ENCODE data around the gene LCN12. TPM values are rescaled to one million over a fixed set of nuclear protein-coding genes. Genes with fewer than 3 reads are reported as not detected.
A peak's percentile ranks its signal among the peaks of the same experiment; 100 is the strongest.

LCN12 gene
- total RNA-seq, 1 donor from 2014 or later = not detected

DNA sequence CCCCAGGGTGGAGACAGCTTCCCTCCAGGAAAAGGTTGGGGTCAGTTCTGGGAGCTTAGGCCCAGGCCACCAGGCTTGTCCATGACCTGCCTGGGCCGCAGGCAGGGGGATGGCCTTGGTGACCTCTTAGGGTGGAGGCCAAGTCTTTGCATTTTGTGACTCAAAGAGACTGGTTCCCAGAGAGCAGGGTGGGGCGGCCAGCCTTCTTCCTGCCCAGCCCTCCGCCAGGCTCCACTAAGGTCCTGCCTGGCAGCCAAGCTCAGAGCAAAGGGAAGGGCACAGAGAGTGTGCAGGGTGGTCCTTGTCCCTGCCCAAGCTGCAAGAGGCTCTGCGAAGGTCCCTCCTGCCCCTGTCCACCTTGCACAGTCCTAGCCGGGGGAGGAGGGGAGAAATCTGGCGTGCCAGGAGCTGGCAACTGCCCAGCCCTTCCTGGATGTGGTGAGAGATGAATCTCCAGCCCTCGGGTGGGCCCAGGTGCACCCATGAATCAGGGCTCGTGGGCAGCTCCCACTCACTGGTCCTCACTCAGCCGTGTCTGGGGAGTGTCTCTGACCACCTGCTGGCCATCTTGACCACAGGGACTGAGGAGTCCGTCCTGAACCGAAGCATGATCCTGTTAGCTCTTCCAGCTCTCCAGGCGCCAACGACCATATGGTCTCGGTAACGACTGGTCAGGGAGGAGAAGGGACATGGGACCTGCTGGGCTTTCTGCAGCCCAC is 22.9 kb downstream of the LCN12 start:
- H3K9me3 ChIP-seq (ENCODE audit: insufficient read depth, low read depth, low read length) = no peaks in the 10 kb centered on the region
- FAIRE-seq (no peak), DNase-seq (ENCODE audit: low read depth) (no peak)
- no peaks in the 10 kb centered on the region for H3K27me3 ChIP-seq (ENCODE audit: insufficient read depth, low read length)
- TF ChIP-seq, protein P1, sequence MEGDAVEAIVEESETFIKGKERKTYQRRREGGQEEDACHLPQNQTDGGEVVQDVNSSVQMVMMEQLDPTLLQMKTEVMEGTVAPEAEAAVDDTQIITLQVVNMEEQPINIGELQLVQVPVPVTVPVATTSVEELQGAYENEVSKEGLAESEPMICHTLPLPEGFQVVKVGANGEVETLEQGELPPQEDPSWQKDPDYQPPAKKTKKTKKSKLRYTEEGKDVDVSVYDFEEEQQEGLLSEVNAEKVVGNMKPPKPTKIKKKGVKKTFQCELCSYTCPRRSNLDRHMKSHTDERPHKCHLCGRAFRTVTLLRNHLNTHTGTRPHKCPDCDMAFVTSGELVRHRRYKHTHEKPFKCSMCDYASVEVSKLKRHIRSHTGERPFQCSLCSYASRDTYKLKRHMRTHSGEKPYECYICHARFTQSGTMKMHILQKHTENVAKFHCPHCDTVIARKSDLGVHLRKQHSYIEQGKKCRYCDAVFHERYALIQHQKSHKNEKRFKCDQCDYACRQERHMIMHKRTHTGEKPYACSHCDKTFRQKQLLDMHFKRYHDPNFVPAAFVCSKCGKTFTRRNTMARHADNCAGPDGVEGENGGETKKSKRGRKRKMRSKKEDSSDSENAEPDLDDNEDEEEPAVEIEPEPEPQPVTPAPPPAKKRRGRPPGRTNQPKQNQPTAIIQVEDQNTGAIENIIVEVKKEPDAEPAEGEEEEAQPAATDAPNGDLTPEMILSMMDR (IDR thresholded peaks at IDR 0.05; ENCODE audit: insufficient read depth, low read depth, low read length) = no peak
- TF ChIP-seq EZH2 (IDR thresholded peaks at IDR 0.05; ENCODE audit: insufficient read depth, low read length) = no peak
- H3K4me3 ChIP-seq (ENCODE audit: insufficient read depth, low read depth, low read length) = no peak overlapping the region
- H4K20me1 ChIP-seq (ENCODE audit: insufficient read depth, low read length) = no peaks in the 10 kb centered on the region
- Mint-ChIP-seq H3K36me3 (ENCODE audit: low read depth, unreplicated experiment) (no peaks in the 10 kb centered on the region), H3K4me3 (ENCODE audit: unreplicated experiment) (no peak overlapping the region), H3K27me3 (ENCODE audit: low read depth, unreplicated experiment) (peaks cover 6% of the 10 kb centered on the region), H3K4me1 (ENCODE audit: low read depth, unreplicated experiment) (no peaks in the 10 kb centered on the region), H3K27ac (ENCODE audit: unreplicated experiment) (no peak overlapping the region), H3K9me3 (ENCODE audit: unreplicated experiment) (no peaks in the 10 kb centered on the region)
- H3K79me2 ChIP-seq (ENCODE audit: insufficient read depth, low read length) = no peaks in the 10 kb centered on the region
- no peaks in the 10 kb centered on the region for H3K36me3 ChIP-seq (ENCODE audit: insufficient read depth, low read length)
- peaks cover 5% of the 10 kb centered on the region for H3K4me1 ChIP-seq (ENCODE audit: insufficient read depth, low read length)
- H3K4me2 ChIP-seq (ENCODE audit: low read length) = no peak overlapping the region
- H3K27ac ChIP-seq (ENCODE audit: low read depth, low read length) = no peak overlapping the region
- no peak overlapping the region for H3K9ac ChIP-seq (ENCODE audit: low read length)
- no peak overlapping the region for H2AFZ ChIP-seq (ENCODE audit: low read depth, low read length)

DNA sequence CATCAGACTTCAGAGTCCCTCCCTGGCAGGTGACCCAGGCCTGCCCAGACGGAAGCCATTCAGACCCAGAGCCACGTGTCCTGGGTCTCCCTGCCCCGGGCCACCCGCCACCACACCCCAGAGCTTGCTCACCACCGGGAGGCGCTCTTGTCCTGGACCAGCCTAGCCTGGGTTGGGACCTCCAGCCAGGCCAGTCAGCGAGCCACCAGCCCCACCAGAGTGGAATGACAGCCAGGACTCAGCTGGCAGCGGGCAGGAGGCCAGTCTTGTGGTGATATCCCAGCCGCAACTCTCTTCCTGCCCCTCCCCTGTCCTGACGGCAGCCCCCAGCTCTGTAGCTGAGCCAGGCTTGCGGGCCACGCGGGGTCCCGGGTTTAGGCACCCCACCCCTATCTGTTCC is 23.6 kb downstream of the LCN12 start:
- Histone ChIP-seq H3K4me3 (ENCODE audit: insufficient read depth, low read depth, low read length) (no peak overlapping the region), H3K9me3 (ENCODE audit: insufficient read depth, low read depth, low read length) (no peaks in the 10 kb centered on the region), H2AFZ (ENCODE audit: low read depth, low read length) (no peak overlapping the region), H3K9ac (ENCODE audit: low read length) (no peak overlapping the region), H3K4me2 (ENCODE audit: low read length) (no peak overlapping the region), H3K27me3 (ENCODE audit: insufficient read depth, low read length) (no peaks in the 10 kb centered on the region), H3K27ac (ENCODE audit: low read depth, low read length) (no peak overlapping the region), H4K20me1 (ENCODE audit: insufficient read depth, low read length) (no peaks in the 10 kb centered on the region), H3K4me1 (ENCODE audit: insufficient read depth, low read length) (peaks cover 5% of the 10 kb centered on the region), H3K79me2 (ENCODE audit: insufficient read depth, low read length) (no peaks in the 10 kb centered on the region), H3K36me3 (ENCODE audit: insufficient read depth, low read length) (no peaks in the 10 kb centered on the region)
- Mint-ChIP-seq H3K4me3 (ENCODE audit: unreplicated experiment) (no peak overlapping the region), H3K27ac (ENCODE audit: unreplicated experiment) (no peak overlapping the region), H3K9me3 (ENCODE audit: unreplicated experiment) (no peaks in the 10 kb centered on the region), H3K4me1 (ENCODE audit: low read depth, unreplicated experiment) (no peaks in the 10 kb centered on the region), H3K36me3 (ENCODE audit: low read depth, unreplicated experiment) (peaks cover 2% of the 10 kb centered on the region), H3K27me3 (ENCODE audit: low read depth, unreplicated experiment) (peaks cover 11% of the 10 kb centered on the region)
- DNase-seq (ENCODE audit: low read depth) = no peak
- no peak for TF ChIP-seq EZH2 (IDR thresholded peaks at IDR 0.05; ENCODE audit: insufficient read depth, low read length)
- TF ChIP-seq, protein P1 (IDR thresholded peaks at IDR 0.05; ENCODE audit: insufficient read depth, low read depth, low read length) = no peak
- FAIRE-seq = no peak

DNA sequence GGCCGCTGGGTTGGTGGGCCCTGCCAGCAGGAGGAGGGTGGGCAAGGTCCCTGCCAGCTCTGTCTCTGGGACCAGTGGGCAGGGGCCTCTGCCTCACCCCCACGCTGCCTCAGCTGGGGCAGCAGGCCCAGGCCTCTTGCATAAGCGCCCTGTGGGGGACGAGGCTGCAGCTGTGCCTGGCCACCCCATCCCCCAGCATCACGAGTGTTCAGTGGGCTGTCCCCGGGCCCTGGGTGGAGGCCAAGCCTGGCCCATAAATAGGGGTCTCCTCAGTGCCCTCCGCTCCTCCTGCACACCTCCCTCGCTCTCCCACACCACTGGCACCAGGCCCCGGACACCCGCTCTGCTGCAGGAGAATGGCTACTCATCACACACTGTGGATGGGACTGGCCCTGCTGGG is 25.1 kb downstream of the LCN12 start, which contains the start of gene PTGDS:
TSS of gene PTGDS (plus strand) at position 282 of the 400 bp plus-strand sequence. CDS start at position 357, 75 bp downstream.
- H3K9ac ChIP-seq (ENCODE audit: low read length) = no peak within 1 kb of the TSS

More for the DNA sequence above, 25.1 kb downstream of the LCN12 start, which contains the start of gene PTGDS:
- H3K27me3 Mint-ChIP-seq (ENCODE audit: low read depth, unreplicated experiment) = peaks cover 12% of the 10 kb centered on the region
- FAIRE-seq (no peak), DNase-seq (ENCODE audit: low read depth) (no peak)
- H3K79me2 ChIP-seq (ENCODE audit: insufficient read depth, low read length) = no peaks in the 10 kb centered on the region
- peaks cover 5% of the 10 kb centered on the region for H3K4me1 ChIP-seq (ENCODE audit: insufficient read depth, low read length)
- peaks cover 3% of the 10 kb centered on the region for H3K36me3 Mint-ChIP-seq (ENCODE audit: low read depth, unreplicated experiment)
- H3K4me3 Mint-ChIP-seq (ENCODE audit: unreplicated experiment) = no peak within 1 kb of the TSS
- H3K36me3 ChIP-seq (ENCODE audit: insufficient read depth, low read length) = no peaks in the 10 kb centered on the region
- peak within 1 kb of the TSS; percentile 84 for H3K4me2 ChIP-seq (ENCODE audit: low read length)
- no peak within 1 kb of the TSS for H3K27ac ChIP-seq (ENCODE audit: low read depth, low read length)
- no peaks in the 10 kb centered on the region for H3K9me3 Mint-ChIP-seq (ENCODE audit: unreplicated experiment)
- no peaks in the 10 kb centered on the region for H3K4me1 Mint-ChIP-seq (ENCODE audit: low read depth, unreplicated experiment)
- H3K27me3 ChIP-seq (ENCODE audit: insufficient read depth, low read length) = no peaks in the 10 kb centered on the region
- peak within 1 kb of the TSS; percentile 84 for H2AFZ ChIP-seq (ENCODE audit: low read depth, low read length)
- H3K27ac Mint-ChIP-seq (ENCODE audit: unreplicated experiment) = no peak within 1 kb of the TSS
- peak within 1 kb of the TSS; percentile 49 for H3K4me3 ChIP-seq (ENCODE audit: insufficient read depth, low read depth, low read length)
- no peak for TF ChIP-seq EZH2 (IDR thresholded peaks at IDR 0.05; ENCODE audit: insufficient read depth, low read length)
- TF ChIP-seq, protein P1 (IDR thresholded peaks at IDR 0.05; ENCODE audit: insufficient read depth, low read depth, low read length) = no peak
- H4K20me1 ChIP-seq (ENCODE audit: insufficient read depth, low read length) = no peaks in the 10 kb centered on the region
- H3K9me3 ChIP-seq (ENCODE audit: insufficient read depth, low read depth, low read length) = no peaks in the 10 kb centered on the region

Data from astrocyte (in vitro differentiated cells and primary cell).